ENCODE measurements around the gene MYO10. TPM values are rescaled to one million over a fixed set of nuclear protein-coding genes. Genes with fewer than 3 reads are reported as not detected.
A peak's percentile ranks its signal among the peaks of the same experiment; 100 is the strongest.

Gene MYO10
- total RNA-seq, 1 experiment from 2014 or later, result 71.9 TPM

- ATAC-seq (no peak), DNase-seq (ENCODE audit: low read depth, low spot score) (no peak)
- in situ Hi-C loops (cut with HindIII; ENCODE audit: low pct_unique_long_range_greater_than_20kb, low sequenced_read_pairs) (no loop called here), intact Hi-C loops (cut with micrococcal nuclease; ENCODE audit: unreplicated experiment) (no loop called here)
- POLR2A ChIA-PET, result no interaction called here
- Histone ChIP-seq H3K4me3 (ENCODE audit: low read depth in 2 of 2, low read length in 2 of 2) (peak overlapping the region; percentile 23 to 34), H3K9me3 (ENCODE audit: control insufficient read depth, insufficient read depth, low read depth, low read length) (no peaks in the 10 kb centered on the region), H3K27ac (ENCODE audit: low read length) (peak overlapping the region; percentile 90), H3K4me1 (ENCODE audit: control insufficient read depth, insufficient read depth, low read length) (peaks cover 87% of the 10 kb centered on the region), H3K36me3 (ENCODE audit: control insufficient read depth, insufficient read depth, low read length) (no peaks in the 10 kb centered on the region), H3K27me3 (ENCODE audit: control insufficient read depth, insufficient read depth, low read length) (no peaks in the 10 kb centered on the region)
- no TSS peak for BruUV-seq (replicated peaks)
- TF ChIP-seq REST (IDR thresholded peaks at IDR 0.05; ENCODE audit: insufficient read depth in 1 of 2, low read depth in 2 of 2, low read length in 1 of 2) (no peak), TCF7L2 (IDR thresholded peaks at IDR 0.05; ENCODE audit: low read depth, low read length) (no peak), POLR2AphosphoS5 (IDR thresholded peaks at IDR 0.05; ENCODE audit: low read depth, low read length) (no peak)
- CTCF ChIA-PET, result no interaction called here
Observed at GRCh38 chr5:16914584-16914983, 21.5 kb downstream of the MYO10 start.

GRCh38 chr5:16914108-16914435 is 22.0 kb downstream of the MYO10 start:
- H3K9me3 ChIP-seq (ENCODE audit: control insufficient read depth, insufficient read depth, low read depth, low read length), result no peaks in the 10 kb centered on the region
- ATAC-seq, result peak; percentile 40
- POLR2A ChIA-PET, result no interaction called here
- DNase-seq (ENCODE audit: low read depth, low spot score), result no peak
- no TSS peak for BruUV-seq (replicated peaks)
- H3K4me1 ChIP-seq (ENCODE audit: control insufficient read depth, insufficient read depth, low read length), result peaks cover 83% of the 10 kb centered on the region
- H3K27ac ChIP-seq (ENCODE audit: low read length), result peak overlapping the region; percentile 90
- CTCF ChIA-PET, result interaction anchor here (0.6 kb wide), 1 partner anchor 55 kb away, joined by 3 read pairs; no protein-coding TSS in a partner anchor
- H3K4me3 ChIP-seq (ENCODE audit: low read depth in 2 of 2, low read length in 2 of 2), result peak overlapping the region; percentile 23 to 34
- TF ChIP-seq CTCF (IDR thresholded peaks at IDR 0.05), result no peak
- TF ChIP-seq SIN3A (IDR thresholded peaks at IDR 0.05; ENCODE audit: borderline replicate concordance, insufficient read depth, low read depth, low read length), result no peak
- TF ChIP-seq REST (IDR thresholded peaks at IDR 0.05; ENCODE audit: insufficient read depth in 1 of 2, low read depth in 2 of 2, low read length in 1 of 2), result no peak
- TF ChIP-seq TCF7L2 (IDR thresholded peaks at IDR 0.05; ENCODE audit: low read depth, low read length), result no peak
- in situ Hi-C loops (cut with HindIII; ENCODE audit: low pct_unique_long_range_greater_than_20kb, low sequenced_read_pairs) (no loop called here), intact Hi-C loops (cut with micrococcal nuclease; ENCODE audit: unreplicated experiment) (no loop called here)
- H3K36me3 ChIP-seq (ENCODE audit: control insufficient read depth, insufficient read depth, low read length), result no peaks in the 10 kb centered on the region
- no peaks in the 10 kb centered on the region for H3K27me3 ChIP-seq (ENCODE audit: control insufficient read depth, insufficient read depth, low read length)

Measured in Panc1 (cell line).